IMR-90 (cell line): Measurements from ENCODE around the gene SOS1. TPM values are rescaled to one million over a fixed set of nuclear protein-coding genes. Genes with fewer than 3 reads are reported as not detected.

ENCODE experiments used
- ATAC-seq: fragments of 200-7000 bp; cut with Tn5 transposase; 2 replicates; pipeline ENCODE4 v1.9.1; 2020; ENCODE audit warnings: low read depth, mild to moderate bottlenecking, moderate library complexity
- BruUV-seq: library from RNA; stranded (reverse); fragments of 400-500 nt; replicated peaks from 2 replicates; lab custom pipeline; 2021; lab: Mats Ljungman, UMichigan
- CTCF ChIA-PET: fragments of 300-600 bp; formaldehyde crosslinking; extraction: SDS; loops from one replicate; lab custom pipeline; 2021; ENCODE audit warnings: antibody characterized with exemption; lab: Yijun Ruan, JAX
- POLR2A ChIA-PET: fragments of 300-600 bp; sonication (Branson Sonifier 250); formaldehyde crosslinking; loops from one replicate; lab custom pipeline; 2022; ENCODE audit warnings: antibody characterized with exemption; ENCODE audit not compliant: unreplicated experiment; lab: Charles Lee
- DNase-seq: peaks from one replicate; pipeline ENCODE4 v3.0.0; 2013
- H2AFZ ChIP-seq: replicated peaks from 2 replicates; pipeline ENCODE3; 2013; ENCODE audit warnings: low read length, mild to moderate bottlenecking; ENCODE audit not compliant: poor library complexity
- H2AK5ac ChIP-seq: 2 replicates; pipeline ENCODE4 v1.6.1; 2013; ENCODE audit warnings: low read depth, low read length, inconsistent platforms
- H2AK9ac ChIP-seq: replicated peaks from 2 replicates; pipeline ENCODE3; 2013; ENCODE audit warnings: mild to moderate bottlenecking, low read depth, low read length, moderate library complexity; ENCODE audit not compliant: poor library complexity
- H2BK120ac ChIP-seq: 2 replicates; pipeline ENCODE4 v1.6.1; 2013; ENCODE audit warnings: low read depth, low read length, inconsistent platforms
- H2BK15ac ChIP-seq: 3 replicates; pipeline ENCODE4 v1.6.1; 2013; ENCODE audit warnings: low read depth, low read length, inconsistent platforms
- H2BK20ac ChIP-seq: 2 replicates; pipeline ENCODE4 v1.6.1; 2013; ENCODE audit warnings: low read depth, mild to moderate bottlenecking, inconsistent platforms, low read length, moderate library complexity
- H2BK5ac ChIP-seq: 2 replicates; pipeline ENCODE4 v1.6.1; 2013; ENCODE audit warnings: mild to moderate bottlenecking, low read depth, low read length, inconsistent platforms; ENCODE audit not compliant: poor library complexity, severe bottlenecking
- H3K14ac ChIP-seq: replicated peaks from 2 replicates; pipeline ENCODE4 v1.6.1; 2013; ENCODE audit warnings: low read depth, low read length, inconsistent platforms
- H3K18ac ChIP-seq: 2 replicates; pipeline ENCODE4 v1.6.1; 2013; ENCODE audit warnings: low read depth, low read length, control low read depth
- H3K23ac ChIP-seq: 2 replicates; pipeline ENCODE4 v1.6.1; 2013; ENCODE audit warnings: low read depth, low read length, inconsistent platforms
- H3K27ac ChIP-seq: 2 replicates; pipeline ENCODE4 v1.5.1; 2013; ENCODE audit warnings: mild to moderate bottlenecking, control low read depth, low read length; ENCODE audit not compliant: insufficient read depth
- H3K27me3 ChIP-seq: 2 replicates; pipeline ENCODE4 v1.6.1; 2013; ENCODE audit warnings: low read length; ENCODE audit not compliant: control insufficient read depth, insufficient read depth
- H3K36me3 ChIP-seq: 2 replicates; pipeline ENCODE4 v1.6.1; 2013; ENCODE audit warnings: low read length, mixed read lengths; ENCODE audit not compliant: control insufficient read depth, insufficient read depth
- H3K4ac ChIP-seq: 2 replicates; pipeline ENCODE4 v1.6.1; 2013; ENCODE audit warnings: low read depth, low read length, inconsistent platforms
- H3K4me1 ChIP-seq: 2 replicates; pipeline ENCODE4 v1.6.1; 2013; ENCODE audit warnings: low read length, mixed read lengths; ENCODE audit not compliant: control insufficient read depth, insufficient read depth
- H3K4me2 ChIP-seq: 2 replicates; pipeline ENCODE4 v1.6.1; 2013; ENCODE audit warnings: low read depth, mild to moderate bottlenecking, control low read depth, low read length, moderate library complexity
- H3K4me3 ChIP-seq: 2 replicates; pipeline ENCODE4 v1.5.1; 2013; ENCODE audit warnings: low read depth, mild to moderate bottlenecking, control low read depth, low read length, moderate library complexity; ENCODE audit not compliant: insufficient read depth
- H3K56ac ChIP-seq: 2 replicates; pipeline ENCODE4 v1.6.1; 2013; ENCODE audit warnings: low read length, inconsistent platforms; ENCODE audit not compliant: insufficient read depth; ENCODE audit errors: extremely low read depth
- H3K79me1 ChIP-seq, 2 experiments: 2 replicates each; pipeline ENCODE4 v1.6.1; 2013; ENCODE audit warnings: low read length in 2 of 2, inconsistent platforms in 1 of 2, low read depth in 1 of 2
- H3K9ac ChIP-seq: 2 replicates; pipeline ENCODE4 v1.6.1; 2013; ENCODE audit warnings: low read depth, low read length, control low read depth
- H3K9me1 ChIP-seq: 2 replicates; pipeline ENCODE4 v1.6.1; 2013; ENCODE audit warnings: low read length, inconsistent platforms; ENCODE audit not compliant: insufficient read depth
- H3K9me3 ChIP-seq: 2 replicates; pipeline ENCODE4 v1.6.1; 2013; ENCODE audit warnings: low read length; ENCODE audit not compliant: control insufficient read depth, insufficient read depth
- H4K20me1 ChIP-seq: 2 replicates; pipeline ENCODE4 v1.6.1; 2013; ENCODE audit warnings: low read length, inconsistent platforms; ENCODE audit not compliant: insufficient read depth
- H4K5ac ChIP-seq: 2 replicates; pipeline ENCODE4 v1.6.1; 2013; ENCODE audit warnings: mild to moderate bottlenecking, low read depth, low read length, control low read depth
- H4K8ac ChIP-seq, 2 experiments: 2 replicates each; pipeline ENCODE4 v1.6.1; 2013; ENCODE audit warnings: low read depth in 2 of 2, low read length in 2 of 2, control low read depth in 1 of 2, inconsistent platforms in 1 of 2
- H4K91ac ChIP-seq: 2 replicates; pipeline ENCODE4 v1.6.1; 2013; ENCODE audit warnings: low read depth, low read length, inconsistent platforms; ENCODE audit not compliant: insufficient read depth
- BHLHE40 ChIP-seq: fragments of 150-350 bp; IDR thresholded peaks from 2 replicates; pipeline ENCODE4 v1.6.1; 2016; ENCODE audit warnings: mild to moderate bottlenecking, low read depth, low read length
- CEBPB ChIP-seq: IDR thresholded peaks from 2 replicates; pipeline ENCODE4 v1.6.1; 2012; ENCODE audit warnings: low read depth, low read length, improper control_type of control experiment
- CHD1 ChIP-seq: IDR thresholded peaks from 2 replicates; pipeline ENCODE4 v1.6.1; 2012; ENCODE audit warnings: low read depth, low read length, improper control_type of control experiment
- CTCF ChIP-seq: conservative IDR thresholded peaks from 2 replicates; pipeline ENCODE4 v1.5.1; 2012; ENCODE audit warnings: mild to moderate bottlenecking, low read depth, low read length, improper control_type of control experiment
- ELK1 ChIP-seq: fragments of 150-350 bp; IDR thresholded peaks from 2 replicates; pipeline ENCODE4 v1.6.1; 2016; ENCODE audit warnings: low read depth, mild to moderate bottlenecking, low read length, moderate library complexity, borderline replicate concordance
- FOS ChIP-seq: fragments of 150-350 bp; IDR thresholded peaks from 2 replicates; pipeline ENCODE4 v1.6.1; 2016; ENCODE audit warnings: low read depth, low read length
- MAFK ChIP-seq: IDR thresholded peaks from 2 replicates; pipeline ENCODE4 v1.6.1; 2012; ENCODE audit warnings: low read depth, low read length, improper control_type of control experiment
- MAZ ChIP-seq: IDR thresholded peaks from 2 replicates; pipeline ENCODE4 v1.6.1; 2012; ENCODE audit warnings: low read depth, mild to moderate bottlenecking, low read length, improper control_type of control experiment, moderate library complexity, borderline replicate concordance
- MXI1 ChIP-seq: IDR thresholded peaks from 2 replicates; pipeline ENCODE4 v1.6.1; 2012; ENCODE audit warnings: low read depth, mild to moderate bottlenecking, low read length, moderate library complexity, borderline replicate concordance
- NFE2L2 ChIP-seq: fragments of 150-350 bp; IDR thresholded peaks from 2 replicates; pipeline ENCODE4 v1.6.1; 2016; ENCODE audit warnings: low read depth, mild to moderate bottlenecking, low read length
- POLR2A ChIP-seq: IDR thresholded peaks from 2 replicates; pipeline ENCODE4 v1.6.1; 2012; ENCODE audit warnings: mild to moderate bottlenecking, low read depth, low read length
- RAD21 ChIP-seq: IDR thresholded peaks from 2 replicates; pipeline ENCODE4 v1.6.1; 2012; ENCODE audit warnings: low read length, improper control_type of control experiment
- RCOR1 ChIP-seq: IDR thresholded peaks from 2 replicates; pipeline ENCODE4 v1.6.1; 2012; ENCODE audit warnings: mild to moderate bottlenecking, low read length, improper control_type of control experiment; ENCODE audit not compliant: insufficient replicate concordance
- RFX5 ChIP-seq: IDR thresholded peaks from 2 replicates; pipeline ENCODE4 v1.8.0; 2012; ENCODE audit warnings: low read depth, mild to moderate bottlenecking, low read length, moderate library complexity
- SMC3 ChIP-seq: fragments of 150-350 bp; IDR thresholded peaks from 2 replicates; pipeline ENCODE4 v1.6.1; 2016; ENCODE audit warnings: low read depth, mild to moderate bottlenecking, antibody characterized with exemption, low read length, moderate library complexity
- USF2 ChIP-seq: fragments of 150-350 bp; IDR thresholded peaks from 2 replicates; pipeline ENCODE4 v1.6.1; 2017; ENCODE audit warnings: mild to moderate bottlenecking, antibody characterized with exemption, low read length, low read depth
- WGBS, 2 experiments: methylation state at CpG; one replicate each; pipeline versions ENCODE4 v1.1.5 to v1.1.7; 2013; ENCODE audit warnings: missing lambda C conversion rate in 2 of 2; ENCODE audit not compliant: insufficient read length in 1 of 2; ENCODE audit errors: extremely low coverage in 2 of 2; 5-methylcytosine and 5-hydroxymethylcytosine counted together
- dilution Hi-C: fragments of 300-500 bp; cut with HindIII; formaldehyde crosslinking; loops from one replicate; pipeline ENCODE4 v1.14.3; 2018; ENCODE audit warnings: low sequenced_read_pairs; ENCODE audit not compliant: unreplicated experiment
- in situ Hi-C: fragments of 300-500 bp; cut with MboI; formaldehyde crosslinking; loops from 3 replicates; pipeline ENCODE4 v1.14.3; 2019; ENCODE audit warnings: low sequenced_read_pairs, inconsistent platforms, mixed read lengths
- intact Hi-C: fragments of 100-400 bp; cut with micrococcal nuclease; formaldehyde crosslinking; loops from 2 replicates; pipeline ENCODE4 v1.10.0; 2022
- polyA plus RNA-seq, 3 experiments: library from polyadenylated mRNA; depleted of rRNA; stranded (reverse); fragments of >200 nt; gene quantifications; 2 replicates each; pipeline ENCODE4 v1.2.3, GENCODE V29; 2012; ENCODE audit warnings: low replicate concordance in 1 of 3
- total RNA-seq: library from RNA; depleted of rRNA; stranded (reverse); fragments of >200 nt; gene quantifications from 2 replicates; pipeline ENCODE4 v1.2.3, GENCODE V29; 2012

Gene SOS1
- total and polyA plus RNA-seq, 2 of the 4 experiments (the other 2 are of a cell fraction): 8.2 to 11.2 TPM

GRCh38 chr2:38978908-38979307, 141.9 kb downstream of the SOS1 start:
- ChIA-PET CTCF (no interaction called here), POLR2A (no interaction called here)
- no peak overlapping the region for H2BK5ac ChIP-seq

More at GRCh38 chr2:38978908-38979307, 141.9 kb downstream of the SOS1 start:
- Histone ChIP-seq H2AK9ac (no peak overlapping the region), H2BK120ac (no peak overlapping the region), H3K4me1 (no peaks in the 10 kb centered on the region), H3K14ac (no peak overlapping the region), H4K5ac (no peak overlapping the region), H3K27me3 (no peaks in the 10 kb centered on the region), H3K4me2 (no peak overlapping the region), H3K56ac (no peak overlapping the region), H4K91ac (no peak overlapping the region), H3K27ac (no peak overlapping the region), H3K9me1 (no peaks in the 10 kb centered on the region; the same call in 1 of the 2 replicates), H2BK20ac (no peak overlapping the region), H3K79me1 (no peaks in the 10 kb centered on the region), H3K4me3 (no peak overlapping the region), H3K4ac (no peak overlapping the region), H3K23ac (no peak overlapping the region), H2AK5ac (no peak overlapping the region), H3K36me3 (peaks cover 3% of the 10 kb centered on the region; the same call in 1 of the 2 replicates), H3K9ac (no peak overlapping the region), H2BK15ac (no peak overlapping the region), H4K8ac (no peak overlapping the region), H3K18ac (no peak overlapping the region), H3K9me3 (no peaks in the 10 kb centered on the region), H4K20me1 (no peaks in the 10 kb centered on the region), H2AFZ (no peak overlapping the region)
- intact Hi-C loops (no loop called here), in situ Hi-C loops (no loop called here), dilution Hi-C loops (no loop called here)
- no peak for TF ChIP-seq POLR2A
- no peak for TF ChIP-seq MXI1
- no peak for TF ChIP-seq SMC3
- no peak for TF ChIP-seq CEBPB
- TF ChIP-seq CTCF: no peak
- TF ChIP-seq MAZ: no peak
- no peak for TF ChIP-seq MAFK
- no peak for TF ChIP-seq BHLHE40
- no peak for TF ChIP-seq NFE2L2
- TF ChIP-seq RAD21: no peak
- no peak for TF ChIP-seq CHD1
- no peak for TF ChIP-seq ELK1
- TF ChIP-seq FOS: no peak
- TF ChIP-seq RFX5: no peak
- no peak for TF ChIP-seq RCOR1
- TF ChIP-seq USF2: no peak
- WGBS, 2 experiments: 86% methylated on average over 2 of the region's 3 CpGs; no CpG with 5 or more reads in 1 of the 2 experiments
- DNase-seq (no peak), ATAC-seq (no peak)
- BruUV-seq: no TSS peak
